HCEC 1CT (cell line): ENCODE data around the gene PPM1H.
A peak's percentile ranks its signal among the peaks of the same experiment; 100 is the strongest.
"Not testable (repeated sequence)": the region's sequence is repeated elsewhere in the genome, so short reads cannot be mapped to it uniquely, and the experiment has no call there.

Source experiments
- DNase-seq: peaks from one replicate; pipeline ENCODE4 v3.0.0-alpha.2; 2017

The PPM1H gene

GRCh38 chr12:62760341-62760740, 174.6 kb downstream of the PPM1H start:
- not testable (repeated sequence) for DNase-seq

- DNase-seq = peak; percentile 74
These were observed 176.7 kb downstream of the PPM1H start for GRCh38 chr12:62758216-62758615.

- no peak for DNase-seq
These were observed 177.9 kb downstream of the PPM1H start for GRCh38 chr12:62757048-62757447.

- no peak for DNase-seq
These were observed 180.2 kb downstream of the PPM1H start for GRCh38 chr12:62754706-62755105.

GRCh38 chr12:62751810-62752155, 183.2 kb downstream of the PPM1H start:
- DNase-seq = no peak

- no peak for DNase-seq
These were observed 183.8 kb downstream of the PPM1H start for GRCh38 chr12:62750941-62751809.

GRCh38 chr12:62749586-62749985, 185.4 kb downstream of the PPM1H start:
- DNase-seq = no peak

GRCh38 chr12:62748941-62749468, 185.9 kb downstream of the PPM1H start:
- no peak for DNase-seq

- DNase-seq = no peak
These were observed 190.4 kb downstream of the PPM1H start for GRCh38 chr12:62744551-62744950.

- no peak for DNase-seq
These were observed 195.5 kb downstream of the PPM1H start for GRCh38 chr12:62739266-62740015.

- DNase-seq = no peak
These were observed 196.3 kb downstream of the PPM1H start for GRCh38 chr12:62738616-62739015.

- peak; percentile 22 for DNase-seq
These were observed 196.8 kb downstream of the PPM1H start for GRCh38 chr12:62738105-62738504.

GRCh38 chr12:62737615-62738014, 197.3 kb downstream of the PPM1H start:
- no peak for DNase-seq

- no peak for DNase-seq
These were observed 197.8 kb downstream of the PPM1H start for GRCh38 chr12:62737188-62737587.

GRCh38 chr12:62736596-62736995, 198.4 kb downstream of the PPM1H start:
- DNase-seq = no peak

- peak; percentile 82 for DNase-seq
These were observed 202.0 kb downstream of the PPM1H start for GRCh38 chr12:62732861-62733427.

GRCh38 chr12:62731055-62731820, 203.7 kb downstream of the PPM1H start:
- DNase-seq = peak; percentile 74

- peak; percentile 73 for DNase-seq
These were observed 204.3 kb downstream of the PPM1H start for GRCh38 chr12:62730649-62731048.

GRCh38 chr12:62729579-62730544, 205.1 kb downstream of the PPM1H start:
- DNase-seq = peak; percentile 26

- no peak for DNase-seq
These were observed 206.2 kb downstream of the PPM1H start for GRCh38 chr12:62728741-62729140.

- no peak for DNase-seq
These were observed 208.4 kb downstream of the PPM1H start for GRCh38 chr12:62726471-62726980.
